ENCODE measurements around the gene FER. TPM values are rescaled to one million over a fixed set of nuclear protein-coding genes. Genes with fewer than 3 reads are reported as not detected.

Gene FER
- total RNA-seq, 1 experiment from 2014 or later, result 22.1 TPM

- Histone ChIP-seq H3K27ac (ENCODE audit: low read length) (no peak overlapping the region), H3K9me3 (ENCODE audit: control insufficient read depth, insufficient read depth, low read depth, low read length) (no peaks in the 10 kb centered on the region), H3K36me3 (ENCODE audit: control insufficient read depth, insufficient read depth, low read length) (no peaks in the 10 kb centered on the region), H3K4me1 (ENCODE audit: control insufficient read depth, insufficient read depth, low read length) (no peaks in the 10 kb centered on the region), H3K27me3 (ENCODE audit: control insufficient read depth, insufficient read depth, low read length) (no peaks in the 10 kb centered on the region), H3K4me3 (ENCODE audit: low read depth in 2 of 2, low read length in 2 of 2) (no peak overlapping the region)
- ATAC-seq (no peak), DNase-seq (ENCODE audit: low read depth, low spot score) (no peak)
- POLR2A ChIA-PET, result no interaction called here
- BruUV-seq (replicated peaks), result no TSS peak
- no peak for TF ChIP-seq REST (IDR thresholded peaks at IDR 0.05; ENCODE audit: insufficient read depth in 1 of 2, low read depth in 2 of 2, low read length in 1 of 2)
- no peak for TF ChIP-seq POLR2AphosphoS5 (IDR thresholded peaks at IDR 0.05; ENCODE audit: low read depth, low read length)
- no peak for TF ChIP-seq TCF7L2 (IDR thresholded peaks at IDR 0.05; ENCODE audit: low read depth, low read length)
- no peak for TF ChIP-seq CTCF (IDR thresholded peaks at IDR 0.05)
- TF ChIP-seq SIN3A (IDR thresholded peaks at IDR 0.05; ENCODE audit: borderline replicate concordance, insufficient read depth, low read depth, low read length), result no peak
- intact Hi-C loops (cut with micrococcal nuclease; ENCODE audit: unreplicated experiment) (no loop called here), in situ Hi-C loops (cut with HindIII; ENCODE audit: low pct_unique_long_range_greater_than_20kb, low sequenced_read_pairs) (no loop called here)
- CTCF ChIA-PET, result no interaction called here
Observed at GRCh38 chr5:109156885-109157284, 409.2 kb downstream of the FER start.

- ChIA-PET CTCF (no interaction called here), POLR2A (no interaction called here)
- Histone ChIP-seq H3K36me3 (ENCODE audit: control insufficient read depth, insufficient read depth, low read length) (no peaks in the 10 kb centered on the region), H3K9me3 (ENCODE audit: control insufficient read depth, insufficient read depth, low read depth, low read length) (no peaks in the 10 kb centered on the region), H3K27ac (ENCODE audit: low read length) (no peak overlapping the region), H3K4me1 (ENCODE audit: control insufficient read depth, insufficient read depth, low read length) (no peaks in the 10 kb centered on the region), H3K4me3 (ENCODE audit: low read depth in 2 of 2, low read length in 2 of 2) (no peak overlapping the region), H3K27me3 (ENCODE audit: control insufficient read depth, insufficient read depth, low read length) (no peaks in the 10 kb centered on the region)
- in situ Hi-C loops (cut with HindIII; ENCODE audit: low pct_unique_long_range_greater_than_20kb, low sequenced_read_pairs), result no loop called here
- DNase-seq (ENCODE audit: low read depth, low spot score) (no peak), ATAC-seq (no peak)
- TF ChIP-seq CTCF (IDR thresholded peaks at IDR 0.05), result no peak
- no peak for TF ChIP-seq SIN3A (IDR thresholded peaks at IDR 0.05; ENCODE audit: borderline replicate concordance, insufficient read depth, low read depth, low read length)
- no peak for TF ChIP-seq POLR2AphosphoS5 (IDR thresholded peaks at IDR 0.05; ENCODE audit: low read depth, low read length)
- TF ChIP-seq TCF7L2 (IDR thresholded peaks at IDR 0.05; ENCODE audit: low read depth, low read length), result no peak
- TF ChIP-seq REST (IDR thresholded peaks at IDR 0.05; ENCODE audit: insufficient read depth in 1 of 2, low read depth in 2 of 2, low read length in 1 of 2), result no peak
- no TSS peak for BruUV-seq (replicated peaks)
- intact Hi-C loops (cut with micrococcal nuclease; ENCODE audit: unreplicated experiment), result no loop called here
Observed at GRCh38 chr5:109160468-109160867, 412.8 kb downstream of the FER start.

Measured in Panc1 (cell line).